SK-N-SH treated with all-trans-retinoic acid at 6 μM for 48 hours (cell line): ENCODE results near the gene SMIM5.

Experiments used
- ATAC-seq: fragments of 200-7000 bp; cut with Tn5 transposase; 3 replicates; pipeline ENCODE4 v1.9.1; 2020; ENCODE audit warnings: mild to moderate bottlenecking, moderate library complexity
- ARNTL ChIP-seq: fragments of 450-650 bp; formaldehyde crosslinking; IDR thresholded peaks from 2 replicates; pipeline ENCODE4 v1.5.0; 2020; ENCODE audit warnings: low read depth, mild to moderate bottlenecking, moderate library complexity, borderline replicate concordance
- BACH2 ChIP-seq: fragments of 250-450 bp; sonication (Bioruptor Pico); IDR thresholded peaks from 2 replicates; pipeline ENCODE4 v1.9.0; 2021; ENCODE audit warnings: mild to moderate bottlenecking, borderline replicate concordance
- CREB5 ChIP-seq: fragments of 250-450 bp; sonication (Bioruptor Pico); IDR thresholded peaks from 2 replicates; pipeline ENCODE4 v1.5.1; 2020; ENCODE audit warnings: low read depth, mild to moderate bottlenecking, moderate library complexity
- CSDC2 ChIP-seq: fragments of 250-450 bp; sonication (Bioruptor Pico); IDR thresholded peaks from 2 replicates; pipeline ENCODE4 v1.5.0; 2020; ENCODE audit warnings: mild to moderate bottlenecking, moderate library complexity
- CSRNP3 ChIP-seq: fragments of 250-450 bp; sonication (Bioruptor Pico); IDR thresholded peaks from 2 replicates; pipeline ENCODE4 v1.5.1; 2021; ENCODE audit warnings: mild to moderate bottlenecking, moderate library complexity
- ESRRG ChIP-seq: fragments of 250-450 bp; sonication (Bioruptor Pico); IDR thresholded peaks from 2 replicates; pipeline ENCODE4 v1.6.1; 2021; ENCODE audit warnings: mild to moderate bottlenecking
- GLIS3 ChIP-seq: fragments of 250-450 bp; sonication (Bioruptor Pico); IDR thresholded peaks from 2 replicates; pipeline ENCODE4 v1.5.0; 2020; ENCODE audit warnings: mild to moderate bottlenecking, moderate library complexity
- ISL1 ChIP-seq: fragments of 250-450 bp; sonication (Bioruptor Pico); IDR thresholded peaks from 2 replicates; pipeline ENCODE4 v2.1.2; 2022; ENCODE audit warnings: mild to moderate bottlenecking, moderate library complexity
- OSR1 ChIP-seq: fragments of 250-450 bp; sonication (Bioruptor Pico); IDR thresholded peaks from 2 replicates; pipeline ENCODE4 v1.8.0; 2022; ENCODE audit warnings: moderate library complexity, mild to moderate bottlenecking, inconsistent platforms
- PATZ1 ChIP-seq: fragments of 250-450 bp; sonication (Bioruptor Pico); IDR thresholded peaks from 2 replicates; pipeline ENCODE4 v1.8.0; 2020; ENCODE audit warnings: mild to moderate bottlenecking, moderate library complexity, borderline replicate concordance
- POU6F1 ChIP-seq: fragments of 250-450 bp; sonication (Bioruptor Pico); IDR thresholded peaks from 2 replicates; pipeline ENCODE4 v1.8.0; 2021; ENCODE audit warnings: low read depth, mild to moderate bottlenecking, moderate library complexity, borderline replicate concordance
- PPARA ChIP-seq: fragments of 250-450 bp; sonication (Bioruptor Pico); IDR thresholded peaks from 2 replicates; pipeline ENCODE4 v1.5.0; 2020; ENCODE audit warnings: mild to moderate bottlenecking, borderline replicate concordance
- RARB ChIP-seq: fragments of 250-450 bp; sonication (Bioruptor Pico); IDR thresholded peaks from 2 replicates; pipeline ENCODE4 v1.8.0; 2021; ENCODE audit warnings: mild to moderate bottlenecking, moderate library complexity
- SNAI2 ChIP-seq: fragments of 250-450 bp; sonication (Bioruptor Pico); IDR thresholded peaks from 2 replicates; pipeline ENCODE4 v1.5.0; 2020; ENCODE audit warnings: mild to moderate bottlenecking, moderate library complexity
- TCF4 ChIP-seq: fragments of 250-450 bp; sonication (Bioruptor Pico); IDR thresholded peaks from 2 replicates; pipeline ENCODE4 v1.8.0; 2021; ENCODE audit warnings: mild to moderate bottlenecking, moderate library complexity, borderline replicate concordance
- TOX ChIP-seq: fragments of 250-450 bp; sonication (Bioruptor Pico); IDR thresholded peaks from 2 replicates; pipeline ENCODE4 v1.8.0; 2021; ENCODE audit warnings: mild to moderate bottlenecking, moderate library complexity, borderline replicate concordance
- ZC3H10 ChIP-seq: fragments of 250-450 bp; sonication (Bioruptor Pico); IDR thresholded peaks from 2 replicates; pipeline ENCODE4 v1.5.1; 2021; ENCODE audit warnings: mild to moderate bottlenecking, moderate library complexity
- ZFP3 ChIP-seq: fragments of 250-450 bp; sonication (Bioruptor Pico); IDR thresholded peaks from 2 replicates; pipeline ENCODE4 v1.5.0; 2020; ENCODE audit warnings: mild to moderate bottlenecking, moderate library complexity
- ZFP30 ChIP-seq: fragments of 450-650 bp; formaldehyde crosslinking; IDR thresholded peaks from 2 replicates; pipeline ENCODE4 v1.5.0; 2022; ENCODE audit warnings: mild to moderate bottlenecking, moderate library complexity
- ZNF565 ChIP-seq: fragments of 450-650 bp; formaldehyde crosslinking; conservative IDR thresholded peaks from 2 replicates; pipeline ENCODE4 v1.5.0; 2020; ENCODE audit warnings: low read depth, mild to moderate bottlenecking, moderate library complexity
- ZNF70 ChIP-seq: fragments of 450-650 bp; formaldehyde crosslinking; IDR thresholded peaks from 2 replicates; pipeline ENCODE4 v1.5.0; 2020; ENCODE audit warnings: mild to moderate bottlenecking, moderate library complexity
- ZNF8 ChIP-seq: fragments of 450-650 bp; formaldehyde crosslinking; IDR thresholded peaks from 2 replicates; pipeline ENCODE4 v1.5.0; 2020; ENCODE audit warnings: mild to moderate bottlenecking, moderate library complexity
- TF ChIP-seq, protein P1 (sequence below): fragments of 250-450 bp; sonication (Bioruptor Pico); IDR thresholded peaks from 2 replicates; pipeline ENCODE4 v1.5.0; 2020; ENCODE audit warnings: mild to moderate bottlenecking, moderate library complexity

The SMIM5 gene

DNA sequence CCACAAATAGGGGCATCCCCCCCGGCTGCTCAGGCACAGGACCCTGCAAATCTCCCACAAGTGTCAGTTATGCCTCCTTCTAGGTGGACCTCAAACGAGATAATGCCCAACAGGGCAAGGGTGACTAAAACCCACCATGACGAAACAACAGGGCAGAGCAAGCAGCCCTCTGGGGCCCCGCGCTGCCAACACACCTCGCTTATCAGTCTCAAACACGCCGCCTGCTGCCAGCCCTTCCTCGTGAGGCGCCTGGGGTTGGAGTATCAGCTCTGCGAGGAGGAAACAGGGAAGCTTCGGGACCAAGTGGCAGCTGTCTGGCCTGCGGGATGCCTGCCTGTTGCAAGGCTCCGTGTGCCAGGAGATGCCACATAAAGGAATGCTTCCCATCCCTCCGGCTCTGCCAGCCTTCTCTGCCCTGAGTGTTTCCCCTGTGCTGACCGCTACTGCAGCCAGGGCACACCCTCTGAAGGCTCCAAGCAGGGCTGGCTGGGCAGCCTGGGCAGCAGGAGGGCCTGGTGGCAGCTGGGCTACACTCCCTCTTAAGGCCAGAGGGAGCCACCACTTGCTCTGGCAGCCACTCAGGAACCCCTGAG lies 2.5 kb downstream of the SMIM5 start:
- no peak for ATAC-seq
- TF ChIP-seq ZC3H10 (CRISPR knock-in tag) (no peak), ESRRG (CRISPR knock-in tag) (no peak), OSR1 (no peak), ZNF70 (CRISPR knock-in tag) (no peak), CSRNP3 (CRISPR knock-in tag) (no peak), GLIS3 (CRISPR knock-in tag) (no peak), ISL1 (CRISPR knock-in tag) (no peak), CSDC2 (no peak), RARB (no peak), ZFP30 (no peak), TOX (CRISPR knock-in tag) (no peak), ZNF565 (no peak), PPARA (no peak), ZFP3 (CRISPR knock-in tag) (no peak), POU6F1 (CRISPR knock-in tag) (no peak), SNAI2 (no peak), BACH2 (CRISPR knock-in tag) (no peak), ARNTL (CRISPR knock-in tag) (no peak)
- TF ChIP-seq, protein P1, sequence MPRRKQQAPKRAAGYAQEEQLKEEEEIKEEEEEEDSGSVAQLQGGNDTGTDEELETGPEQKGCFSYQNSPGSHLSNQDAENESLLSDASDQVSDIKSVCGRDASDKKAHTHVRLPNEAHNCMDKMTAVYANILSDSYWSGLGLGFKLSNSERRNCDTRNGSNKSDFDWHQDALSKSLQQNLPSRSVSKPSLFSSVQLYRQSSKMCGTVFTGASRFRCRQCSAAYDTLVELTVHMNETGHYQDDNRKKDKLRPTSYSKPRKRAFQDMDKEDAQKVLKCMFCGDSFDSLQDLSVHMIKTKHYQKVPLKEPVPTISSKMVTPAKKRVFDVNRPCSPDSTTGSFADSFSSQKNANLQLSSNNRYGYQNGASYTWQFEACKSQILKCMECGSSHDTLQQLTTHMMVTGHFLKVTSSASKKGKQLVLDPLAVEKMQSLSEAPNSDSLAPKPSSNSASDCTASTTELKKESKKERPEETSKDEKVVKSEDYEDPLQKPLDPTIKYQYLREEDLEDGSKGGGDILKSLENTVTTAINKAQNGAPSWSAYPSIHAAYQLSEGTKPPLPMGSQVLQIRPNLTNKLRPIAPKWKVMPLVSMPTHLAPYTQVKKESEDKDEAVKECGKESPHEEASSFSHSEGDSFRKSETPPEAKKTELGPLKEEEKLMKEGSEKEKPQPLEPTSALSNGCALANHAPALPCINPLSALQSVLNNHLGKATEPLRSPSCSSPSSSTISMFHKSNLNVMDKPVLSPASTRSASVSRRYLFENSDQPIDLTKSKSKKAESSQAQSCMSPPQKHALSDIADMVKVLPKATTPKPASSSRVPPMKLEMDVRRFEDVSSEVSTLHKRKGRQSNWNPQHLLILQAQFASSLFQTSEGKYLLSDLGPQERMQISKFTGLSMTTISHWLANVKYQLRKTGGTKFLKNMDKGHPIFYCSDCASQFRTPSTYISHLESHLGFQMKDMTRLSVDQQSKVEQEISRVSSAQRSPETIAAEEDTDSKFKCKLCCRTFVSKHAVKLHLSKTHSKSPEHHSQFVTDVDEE (CRISPR knock-in tag), result no peak

- no peak for ATAC-seq
- TF ChIP-seq ARNTL (CRISPR knock-in tag) (no peak), ESRRG (CRISPR knock-in tag) (no peak), ZNF70 (CRISPR knock-in tag) (no peak), TCF4 (CRISPR knock-in tag) (no peak), SNAI2 (no peak), RARB (no peak), ISL1 (CRISPR knock-in tag) (no peak), PATZ1 (CRISPR knock-in tag) (no peak), GLIS3 (CRISPR knock-in tag) (no peak), POU6F1 (CRISPR knock-in tag) (no peak), ZNF8 (no peak), ZC3H10 (CRISPR knock-in tag) (no peak), OSR1 (no peak), CREB5 (no peak), CSDC2 (no peak)
- TF ChIP-seq, protein P1 (CRISPR knock-in tag), result no peak
Observed at GRCh38 chr17:75636381-75637142, 3.3 kb downstream of the SMIM5 start.
